PFSK-1 (cell line): ENCODE results near the gene GABRB3.

Experiments used
- FOXP2 ChIP-seq: optimal IDR thresholded peaks from 2 replicates; pipeline ENCODE3; 2011; ENCODE audit warnings: borderline replicate concordance, control low read depth, inconsistent platforms; ENCODE audit not compliant: insufficient read depth; ENCODE audit errors: extremely low read length, extremely low read depth
- POLR2AphosphoS5 ChIP-seq: IDR thresholded peaks from 2 replicates; pipeline ENCODE4 v1.6.1; 2012; ENCODE audit warnings: low read depth, mild to moderate bottlenecking, control low read depth, low read length, moderate library complexity
- REST ChIP-seq, 2 experiments: IDR thresholded peaks; 2 replicates each; pipeline versions ENCODE4 v1.6.1 to v1.8.0; 2011 to 2012; ENCODE audit warnings: low read depth in 2 of 2, low read length in 2 of 2, control low read depth in 1 of 2, inconsistent platforms in 1 of 2, mild to moderate bottlenecking in 1 of 2, moderate library complexity in 1 of 2; ENCODE audit not compliant: insufficient read depth in 1 of 2
- SIN3A ChIP-seq: IDR thresholded peaks from 2 replicates; pipeline ENCODE4 v1.6.1; 2012; ENCODE audit warnings: mild to moderate bottlenecking, low read length, moderate library complexity, borderline replicate concordance; ENCODE audit not compliant: insufficient read depth
- TAF1 ChIP-seq: IDR thresholded peaks from 2 replicates; pipeline ENCODE4 v1.6.1; 2012; ENCODE audit warnings: low read length, control low read depth, borderline replicate concordance; ENCODE audit not compliant: insufficient read depth

The GABRB3 gene

GRCh38 chr15:26729581-26729980 is 43.3 kb downstream of the GABRB3 start:
- no peak for TF ChIP-seq FOXP2

GRCh38 chr15:26729030-26729429 is 43.8 kb downstream of the GABRB3 start:
- TF ChIP-seq TAF1 (no peak), SIN3A (no peak), REST (IDR thresholded peaks at IDR 0.05; ENCODE audit: insufficient read depth in 1 of 2, low read depth in 2 of 2, low read length in 2 of 2) (no peak), FOXP2 (no peak), POLR2AphosphoS5 (no peak)

GRCh38 chr15:26724381-26725150 is 48.3 kb downstream of the GABRB3 start:
- TF ChIP-seq SIN3A (no peak), TAF1 (no peak), REST (IDR thresholded peaks at IDR 0.05; ENCODE audit: insufficient read depth in 1 of 2, low read depth in 2 of 2, low read length in 2 of 2) (no peak), POLR2AphosphoS5 (no peak), FOXP2 (no peak)

- TF ChIP-seq POLR2AphosphoS5 (no peak), REST (IDR thresholded peaks at IDR 0.05; ENCODE audit: insufficient read depth in 1 of 2, low read depth in 2 of 2, low read length in 2 of 2) (no peak), FOXP2 (no peak), TAF1 (no peak), SIN3A (no peak)
These were observed 50.2 kb downstream of the GABRB3 start for GRCh38 chr15:26722621-26723160.

- no peak for TF ChIP-seq SIN3A
- TF ChIP-seq REST (IDR thresholded peaks at IDR 0.05; ENCODE audit: insufficient read depth in 1 of 2, low read depth in 2 of 2, low read length in 2 of 2) = no peak
- TF ChIP-seq TAF1 = no peak
- no peak for TF ChIP-seq POLR2AphosphoS5
- no peak for TF ChIP-seq FOXP2
These were observed 51.5 kb downstream of the GABRB3 start for GRCh38 chr15:26721232-26721967.
